Measurements from ENCODE around the gene MYEF2.

DNA sequence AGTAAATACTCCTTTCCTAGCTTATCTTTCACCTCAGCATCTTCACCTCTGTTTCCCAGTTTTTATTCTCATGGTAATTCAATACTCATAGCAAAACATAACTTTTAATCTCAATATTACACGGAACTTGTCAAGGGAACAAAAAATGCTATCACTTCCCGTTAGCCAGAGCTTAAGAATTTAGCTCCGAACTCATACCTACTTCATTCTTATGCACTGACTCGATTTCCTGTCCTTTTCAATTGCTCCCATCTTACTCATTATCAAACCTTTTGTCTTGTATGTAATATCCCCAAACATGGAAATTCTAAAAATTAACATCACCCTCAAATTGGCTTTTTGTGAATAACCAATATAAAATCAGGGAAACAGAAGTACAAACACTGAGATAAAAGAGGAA is 28.2 kb downstream of the MYEF2 start:
- TF ChIP-seq POLR2A (IDR thresholded peaks at IDR 0.05) = no peak
- TF ChIP-seq, protein P1, sequence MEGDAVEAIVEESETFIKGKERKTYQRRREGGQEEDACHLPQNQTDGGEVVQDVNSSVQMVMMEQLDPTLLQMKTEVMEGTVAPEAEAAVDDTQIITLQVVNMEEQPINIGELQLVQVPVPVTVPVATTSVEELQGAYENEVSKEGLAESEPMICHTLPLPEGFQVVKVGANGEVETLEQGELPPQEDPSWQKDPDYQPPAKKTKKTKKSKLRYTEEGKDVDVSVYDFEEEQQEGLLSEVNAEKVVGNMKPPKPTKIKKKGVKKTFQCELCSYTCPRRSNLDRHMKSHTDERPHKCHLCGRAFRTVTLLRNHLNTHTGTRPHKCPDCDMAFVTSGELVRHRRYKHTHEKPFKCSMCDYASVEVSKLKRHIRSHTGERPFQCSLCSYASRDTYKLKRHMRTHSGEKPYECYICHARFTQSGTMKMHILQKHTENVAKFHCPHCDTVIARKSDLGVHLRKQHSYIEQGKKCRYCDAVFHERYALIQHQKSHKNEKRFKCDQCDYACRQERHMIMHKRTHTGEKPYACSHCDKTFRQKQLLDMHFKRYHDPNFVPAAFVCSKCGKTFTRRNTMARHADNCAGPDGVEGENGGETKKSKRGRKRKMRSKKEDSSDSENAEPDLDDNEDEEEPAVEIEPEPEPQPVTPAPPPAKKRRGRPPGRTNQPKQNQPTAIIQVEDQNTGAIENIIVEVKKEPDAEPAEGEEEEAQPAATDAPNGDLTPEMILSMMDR (IDR thresholded peaks at IDR 0.05) = no peak

All from testis (tissue), 2 donors.